Adipocyte (in vitro differentiated cells): ENCODE measurements around the gene IFNA13.

Experiments
- DNase-seq: peaks from one replicate; pipeline ENCODE4 v3.0.0-alpha.2; 2015; ENCODE audit warnings: low read depth
- H3K27me3 ChIP-seq: replicated peaks from 2 replicates; pipeline ENCODE4 v1.7.0; 2013; ENCODE audit warnings: mild to moderate bottlenecking, low read length, moderate library complexity; ENCODE audit not compliant: control insufficient read depth, insufficient read depth
- H3K36me3 ChIP-seq: 2 replicates; pipeline ENCODE4 v1.7.0; 2013; ENCODE audit warnings: low read length, mild to moderate bottlenecking, moderate library complexity; ENCODE audit not compliant: control insufficient read depth, insufficient read depth, severe bottlenecking
- H3K4me1 ChIP-seq: 2 replicates; pipeline ENCODE4 v1.7.0; 2013; ENCODE audit warnings: mild to moderate bottlenecking, low read length, moderate library complexity; ENCODE audit not compliant: control insufficient read depth, insufficient read depth
- H3K4me3 ChIP-seq: 2 replicates; pipeline ENCODE4 v1.7.0; 2013; ENCODE audit warnings: mild to moderate bottlenecking, low read length, moderate library complexity
- H3K9ac ChIP-seq: 2 replicates; pipeline ENCODE4 v1.7.0; 2013; ENCODE audit warnings: mild to moderate bottlenecking, low read length, moderate library complexity
- H3K9me3 ChIP-seq: 2 replicates; pipeline ENCODE4 v1.7.0; 2013; ENCODE audit warnings: mild to moderate bottlenecking, low read length, moderate library complexity; ENCODE audit not compliant: control insufficient read depth

IFNA13 gene

DNA sequence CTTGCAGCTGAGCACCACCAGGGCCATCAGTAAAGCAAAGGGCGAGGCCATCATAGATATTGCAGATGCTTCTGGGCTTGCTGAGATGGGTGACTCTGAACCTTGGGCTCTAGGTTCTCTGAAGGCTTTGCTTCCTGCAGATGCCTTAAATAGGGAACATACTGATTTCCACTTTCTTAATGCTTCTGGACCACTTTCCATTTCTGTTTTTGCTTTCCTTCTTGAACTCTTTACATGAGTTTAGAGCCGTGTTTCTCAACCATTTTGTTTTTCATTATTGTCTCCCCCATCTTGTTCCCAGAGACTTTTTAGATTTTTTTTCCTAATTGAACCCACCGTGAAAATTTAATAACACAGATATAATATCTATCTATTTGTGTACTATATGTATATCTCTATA, at the start of gene IFNA13:
TSS of gene IFNA13 (minus strand) at position 101 of the 400 bp plus-strand sequence. CDS start at position 54, 47 bp downstream.
- H3K9ac ChIP-seq: no peak within 1 kb of the TSS
- no peaks in the 10 kb centered on the region for H3K9me3 ChIP-seq
- peaks cover 3% of the 10 kb centered on the region for H3K27me3 ChIP-seq
- no peak within 1 kb of the TSS for H3K4me3 ChIP-seq
- H3K4me1 ChIP-seq: no peaks in the 10 kb centered on the region
- H3K36me3 ChIP-seq: no peaks in the 10 kb centered on the region
- no peak for DNase-seq

DNA sequence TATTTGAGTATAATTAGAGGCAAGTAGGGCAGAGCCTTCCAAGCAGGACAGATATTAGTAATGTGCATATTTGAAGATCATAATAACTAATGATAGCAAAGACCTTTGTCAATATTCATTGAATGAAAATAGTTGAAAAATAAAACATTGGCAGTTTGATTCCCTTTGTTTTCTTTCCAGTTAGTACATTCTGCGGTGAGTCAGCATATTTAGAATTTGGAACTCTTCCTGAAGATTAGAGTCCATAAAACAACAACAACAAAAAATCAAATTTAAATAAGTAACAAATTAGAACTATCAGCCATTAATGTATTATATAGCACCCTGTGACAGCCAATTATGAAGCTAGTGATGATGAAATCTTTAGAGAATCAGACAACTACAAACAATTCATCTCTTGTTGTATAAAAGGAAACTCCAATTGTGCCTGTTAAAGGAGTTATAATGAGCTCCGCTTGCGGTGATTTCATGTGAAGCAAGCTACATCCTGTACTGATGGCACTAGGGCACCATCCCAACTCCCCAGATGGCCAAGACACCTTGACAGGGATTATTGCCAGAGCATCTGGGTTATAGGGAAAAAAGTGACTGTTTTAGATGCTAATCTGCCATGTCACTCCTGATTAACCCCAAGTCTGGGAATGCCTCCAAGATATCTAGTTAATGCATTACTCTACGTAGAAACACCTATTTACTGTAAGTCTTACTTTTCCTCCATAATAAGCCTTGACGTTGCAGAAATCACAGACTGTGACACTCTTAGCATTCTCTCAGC, 47.8 kb upstream of the IFNA13 start:
- H3K36me3 ChIP-seq: no peaks in the 10 kb centered on the region
- no peak overlapping the region for H3K9ac ChIP-seq
- H3K4me1 ChIP-seq: peaks cover 35% of the 10 kb centered on the region
- no peaks in the 10 kb centered on the region for H3K9me3 ChIP-seq
- peak; percentile 15 for DNase-seq
- H3K27me3 ChIP-seq: no peaks in the 10 kb centered on the region
- H3K4me3 ChIP-seq: peak overlapping the region; percentile 27

DNA sequence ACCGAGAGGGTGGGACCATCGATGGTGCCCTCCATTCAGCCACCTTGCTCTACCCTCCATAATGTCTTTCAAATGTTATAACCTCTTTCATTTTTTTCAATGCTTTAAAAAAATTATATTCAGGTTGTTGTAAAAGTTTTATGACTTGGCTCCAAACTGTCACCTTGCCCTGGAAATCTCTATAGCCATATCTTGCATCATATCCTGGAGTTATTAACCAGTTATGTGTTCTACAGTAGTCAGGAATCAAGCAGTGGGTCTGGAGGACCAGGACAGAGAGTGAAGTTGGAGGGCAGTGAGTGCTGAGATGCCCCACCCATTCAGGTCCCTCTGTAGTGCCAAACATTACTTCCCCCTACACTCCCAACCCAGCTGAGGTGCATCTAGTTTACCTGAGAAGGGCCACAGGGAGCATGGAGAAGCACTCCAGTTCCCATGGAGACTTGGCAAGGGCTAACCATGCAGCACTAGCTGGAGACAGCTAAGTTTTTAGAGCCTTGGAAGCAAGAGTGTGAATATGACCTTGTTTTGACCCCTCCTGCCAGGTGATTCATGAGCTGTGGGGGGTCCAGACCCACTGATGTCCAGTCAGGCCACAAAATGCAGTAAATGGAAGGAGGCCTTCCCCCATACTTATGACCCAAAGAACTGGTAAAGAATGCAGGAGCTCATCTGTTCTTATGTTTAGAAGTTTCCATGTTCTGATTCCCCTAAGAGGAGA, 46.5 kb upstream of the IFNA13 start:
- peaks cover 25% of the 10 kb centered on the region for H3K4me1 ChIP-seq
- H3K9ac ChIP-seq: no peak overlapping the region
- no peak overlapping the region for H3K4me3 ChIP-seq
- no peaks in the 10 kb centered on the region for H3K27me3 ChIP-seq
- no peaks in the 10 kb centered on the region for H3K9me3 ChIP-seq
- H3K36me3 ChIP-seq: no peaks in the 10 kb centered on the region
- no peak for DNase-seq

DNA sequence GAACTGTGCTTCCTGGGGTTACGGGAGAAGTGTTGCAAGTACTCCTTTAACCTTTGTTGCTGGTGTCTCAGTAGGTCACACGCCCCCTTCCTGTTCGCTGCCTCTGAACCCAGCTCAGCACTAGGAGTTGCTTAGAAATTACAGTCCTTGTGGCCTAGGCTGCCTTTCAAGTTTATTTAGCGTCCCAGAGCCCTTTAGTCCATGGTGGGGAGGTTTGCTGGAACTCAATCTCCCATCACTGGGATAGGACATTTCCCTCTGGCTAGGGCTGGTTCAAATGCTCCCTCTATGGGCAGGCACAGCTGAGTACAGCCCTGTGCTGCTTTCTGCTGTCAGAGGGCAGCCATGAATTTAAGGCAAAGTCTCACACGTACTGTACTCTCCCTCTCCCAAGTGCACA, 45.8 kb upstream of the IFNA13 start:
- Histone ChIP-seq H3K4me1 (peaks cover 19% of the 10 kb centered on the region), H3K27me3 (no peaks in the 10 kb centered on the region), H3K36me3 (no peaks in the 10 kb centered on the region), H3K4me3 (no peak overlapping the region), H3K9ac (no peak overlapping the region), H3K9me3 (no peaks in the 10 kb centered on the region)
- DNase-seq: no peak

DNA sequence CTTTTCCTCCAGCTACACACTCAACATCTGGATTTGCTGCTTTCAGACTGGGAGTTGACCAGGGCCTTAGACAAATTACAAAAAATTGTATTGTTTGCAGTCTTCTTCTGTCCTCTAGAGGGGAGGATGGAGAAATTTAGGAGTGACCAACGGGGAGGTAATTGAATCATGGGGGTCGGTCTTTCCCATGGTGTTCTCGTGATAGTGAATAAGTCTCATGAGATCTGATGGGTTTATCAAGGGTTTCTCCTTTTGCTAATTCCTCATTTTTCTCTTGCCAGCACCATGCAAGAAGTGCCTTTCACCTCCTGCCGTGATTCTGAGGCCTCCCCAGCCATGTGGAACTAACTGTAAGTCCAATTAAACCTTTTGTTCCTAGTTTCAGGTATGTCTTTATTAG, 45.3 kb upstream of the IFNA13 start:
- Histone ChIP-seq H3K36me3 (no peaks in the 10 kb centered on the region), H3K27me3 (no peaks in the 10 kb centered on the region), H3K9me3 (no peaks in the 10 kb centered on the region), H3K4me3 (no peak overlapping the region), H3K4me1 (peaks cover 19% of the 10 kb centered on the region), H3K9ac (no peak overlapping the region)
- no peak for DNase-seq

DNA sequence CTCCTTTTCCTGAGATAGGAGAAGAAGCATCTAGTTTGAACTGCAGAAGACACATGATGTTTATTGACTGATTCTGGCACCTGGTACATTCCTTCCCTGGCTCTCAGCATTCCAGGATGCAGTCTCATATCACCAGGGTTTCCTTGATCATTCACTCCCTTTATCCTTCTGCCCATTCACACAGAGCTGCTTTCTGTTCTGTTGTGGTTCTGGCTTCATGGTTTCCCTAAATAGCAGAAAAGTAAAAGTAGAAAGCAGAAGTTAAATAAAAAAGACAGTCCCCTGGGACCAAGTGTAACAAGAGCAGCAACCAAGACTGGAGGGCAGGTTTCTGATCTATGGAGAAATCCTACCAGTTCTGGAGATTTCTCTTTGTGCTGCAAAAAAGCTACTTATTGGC, 44.2 kb upstream of the IFNA13 start:
- Histone ChIP-seq H3K4me3 (no peak overlapping the region), H3K36me3 (no peaks in the 10 kb centered on the region), H3K9ac (no peak overlapping the region), H3K4me1 (peaks cover 19% of the 10 kb centered on the region), H3K27me3 (no peaks in the 10 kb centered on the region), H3K9me3 (no peaks in the 10 kb centered on the region)
- no peak for DNase-seq

DNA sequence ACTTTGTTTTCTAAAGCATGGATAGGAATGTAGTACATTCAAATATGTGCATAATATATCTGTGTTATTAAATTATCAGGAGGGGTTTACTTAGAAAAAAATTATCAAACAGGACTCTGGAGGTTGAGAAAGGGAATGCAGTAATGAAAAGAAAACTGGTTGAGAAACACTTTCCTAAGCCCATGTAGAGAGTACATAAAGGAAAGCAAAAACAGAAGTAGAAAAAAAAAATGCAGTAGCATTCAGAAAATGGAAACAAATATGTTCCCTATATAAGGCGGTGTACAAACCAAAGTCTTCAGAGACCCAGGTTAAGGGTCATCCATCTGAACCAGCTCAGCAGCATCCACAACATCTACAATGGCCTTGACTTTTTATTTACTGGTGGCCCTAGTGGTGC, 41.0 kb upstream of the IFNA13 start, which contains the start of gene IFNA8:
TSS of gene IFNA8 (plus strand) at position 301 of the 400 bp plus-strand sequence. CDS start at position 361, 60 bp downstream.
- no peak within 1 kb of the TSS for H3K4me3 ChIP-seq
- H3K27me3 ChIP-seq: no peaks in the 10 kb centered on the region
- no peak within 1 kb of the TSS for H3K9ac ChIP-seq
- no peaks in the 10 kb centered on the region for H3K36me3 ChIP-seq
- no peak for DNase-seq
- no peaks in the 10 kb centered on the region for H3K9me3 ChIP-seq
- H3K4me1 ChIP-seq: peaks cover 15% of the 10 kb centered on the region

DNA sequence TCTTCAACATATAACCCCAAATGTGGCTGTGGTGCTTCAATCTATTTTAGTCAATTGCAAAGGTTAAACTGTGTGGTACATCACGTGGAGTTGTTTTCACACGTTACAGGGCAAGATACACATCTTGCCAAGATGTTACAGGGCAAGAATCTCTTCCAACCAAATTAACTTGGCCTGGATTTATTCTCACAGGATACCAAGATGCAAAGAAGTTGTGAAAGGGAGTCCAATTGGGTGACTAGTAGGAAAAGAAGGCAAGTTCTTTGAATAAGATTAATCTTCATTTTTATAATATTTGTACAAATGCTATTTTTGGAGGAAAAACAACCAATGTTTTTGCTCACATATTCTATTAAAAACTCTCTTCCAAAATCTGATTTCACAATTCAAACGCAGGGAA, 36.3 kb upstream of the IFNA13 start:
- Histone ChIP-seq H3K36me3 (no peaks in the 10 kb centered on the region), H3K4me3 (no peak overlapping the region), H3K27me3 (no peaks in the 10 kb centered on the region), H3K9me3 (no peaks in the 10 kb centered on the region), H3K4me1 (peaks cover 22% of the 10 kb centered on the region), H3K9ac (no peak overlapping the region)
- no peak for DNase-seq

DNA sequence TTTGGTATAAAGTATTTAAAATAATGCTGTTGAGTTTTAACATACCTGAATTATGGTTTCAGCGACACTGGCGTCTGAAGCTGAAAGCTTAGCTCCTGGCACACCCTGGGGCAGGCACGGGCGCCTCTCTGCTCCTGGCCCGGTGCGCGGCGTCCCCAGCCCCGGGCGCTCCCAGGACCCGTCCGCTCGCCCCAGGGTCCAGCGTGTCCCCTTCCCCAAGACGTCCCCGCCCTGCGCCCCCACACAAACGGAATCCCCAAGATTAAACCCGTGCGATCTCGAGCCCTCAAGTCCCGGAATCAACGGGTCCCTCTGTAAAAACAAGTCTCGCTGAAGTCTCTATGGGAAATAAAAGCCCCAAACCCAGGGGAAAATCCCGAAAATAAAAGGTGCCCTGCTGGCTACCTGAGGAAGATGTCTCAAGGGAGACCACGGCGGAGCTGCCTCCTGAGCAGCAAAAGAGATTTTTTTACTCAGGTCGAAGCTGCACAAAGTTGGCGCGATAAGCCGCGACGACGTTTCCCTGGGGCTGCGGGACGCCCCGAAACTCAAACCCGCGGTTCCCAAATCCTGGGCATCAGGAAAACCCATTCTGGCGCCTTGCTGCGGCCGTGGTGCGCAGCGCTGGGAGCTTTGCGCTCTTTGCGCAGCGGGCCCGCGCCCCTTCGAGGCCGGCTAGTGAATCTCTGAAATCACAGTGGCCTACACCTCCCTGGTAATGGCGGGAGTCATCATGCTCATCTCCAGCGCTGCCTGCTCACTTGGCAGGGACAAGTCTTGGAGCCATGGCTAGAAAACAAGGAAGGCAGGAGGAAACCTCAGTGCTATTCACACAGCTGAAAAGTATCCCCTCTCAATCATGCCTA, 34.8 kb upstream of the IFNA13 start:
- Histone ChIP-seq H3K9ac (peak overlapping the region; percentile 81), H3K36me3 (no peaks in the 10 kb centered on the region), H3K9me3 (no peaks in the 10 kb centered on the region), H3K4me1 (peaks cover 28% of the 10 kb centered on the region), H3K27me3 (no peaks in the 10 kb centered on the region), H3K4me3 (peak overlapping the region; percentile 85)
- peak; percentile 6 for DNase-seq

DNA sequence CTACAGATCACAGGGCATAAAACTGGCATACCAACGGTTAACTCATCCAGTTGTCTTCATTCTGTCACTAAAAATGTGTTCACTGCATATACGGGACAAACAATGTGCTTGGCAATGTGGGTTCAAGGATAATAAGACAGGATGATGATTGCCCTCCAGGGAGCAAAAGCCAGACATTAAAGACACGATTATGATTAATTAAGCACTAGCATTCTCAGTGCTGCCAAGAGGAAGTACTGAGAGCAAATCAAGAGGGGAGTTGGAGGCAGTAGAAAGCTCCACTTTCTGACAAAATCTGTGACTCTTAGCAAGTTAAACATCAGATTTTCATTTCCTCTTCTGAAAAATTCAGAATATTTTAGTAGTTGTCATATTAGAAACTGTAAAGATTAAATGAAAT, 32.1 kb upstream of the IFNA13 start:
- Histone ChIP-seq H3K9me3 (no peaks in the 10 kb centered on the region), H3K36me3 (no peaks in the 10 kb centered on the region), H3K9ac (no peak overlapping the region), H3K27me3 (no peaks in the 10 kb centered on the region), H3K4me3 (no peak overlapping the region), H3K4me1 (peaks cover 28% of the 10 kb centered on the region)
- DNase-seq: no peak

DNA sequence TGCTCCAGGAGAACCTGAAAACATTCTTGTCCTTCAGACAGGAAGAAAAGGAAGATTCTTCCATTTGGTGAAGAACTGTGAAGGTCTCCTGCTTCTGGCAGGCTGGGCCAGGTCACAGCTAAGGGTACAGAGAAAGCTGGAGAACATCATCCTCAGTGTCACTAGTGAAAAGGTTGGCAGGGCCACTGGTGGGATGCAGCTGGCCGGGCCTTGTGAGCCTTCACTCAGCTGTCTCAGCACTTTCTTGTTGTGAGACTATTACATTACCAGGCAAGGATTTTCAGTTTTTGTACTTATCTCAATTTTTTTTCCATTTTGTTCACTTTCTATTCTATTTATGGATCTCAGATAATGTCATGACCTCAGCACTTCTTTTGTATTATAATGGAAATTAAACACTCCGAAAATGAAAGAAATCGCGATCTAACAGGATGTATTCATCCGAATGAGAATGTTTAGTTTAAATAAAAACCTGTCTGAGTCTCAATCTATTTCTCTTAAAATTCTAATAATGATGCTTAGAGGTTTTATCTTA, 31.2 kb upstream of the IFNA13 start:
- DNase-seq: no peak
- Histone ChIP-seq H3K9ac (no peak overlapping the region), H3K4me3 (no peak overlapping the region), H3K4me1 (peaks cover 22% of the 10 kb centered on the region), H3K27me3 (no peaks in the 10 kb centered on the region), H3K36me3 (no peaks in the 10 kb centered on the region), H3K9me3 (no peaks in the 10 kb centered on the region)
